Raji (cell line): ENCODE measurements around the gene PRLHR.

ENCODE experiments used
- POLR2A ChIP-seq: IDR thresholded peaks from 2 replicates; pipeline ENCODE4 v1.6.1; 2011; ENCODE audit warnings: low read depth, low read length, control low read depth; ENCODE audit not compliant: insufficient read depth

PRLHR gene

DNA sequence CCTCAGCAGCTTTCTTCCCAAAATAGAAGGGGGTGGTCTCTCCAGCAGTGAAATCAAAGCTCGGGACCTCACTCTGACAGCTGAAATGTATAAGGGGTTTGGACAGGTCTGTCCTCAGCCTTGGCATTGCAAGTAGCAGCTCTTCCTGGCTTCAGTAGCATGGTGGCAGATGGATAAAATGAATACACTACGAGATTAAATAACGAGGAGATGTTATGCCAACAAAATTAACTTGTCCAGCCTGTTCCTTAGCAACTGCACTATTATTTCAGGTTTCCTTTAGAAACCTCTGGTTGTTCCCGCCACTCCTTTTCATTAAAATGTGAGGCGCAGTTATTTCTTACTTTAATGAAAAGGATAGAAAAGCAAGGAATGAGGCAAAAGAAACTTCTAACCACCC lies 24.9 kb downstream of the PRLHR start:
- TF ChIP-seq POLR2A, result no peak

DNA sequence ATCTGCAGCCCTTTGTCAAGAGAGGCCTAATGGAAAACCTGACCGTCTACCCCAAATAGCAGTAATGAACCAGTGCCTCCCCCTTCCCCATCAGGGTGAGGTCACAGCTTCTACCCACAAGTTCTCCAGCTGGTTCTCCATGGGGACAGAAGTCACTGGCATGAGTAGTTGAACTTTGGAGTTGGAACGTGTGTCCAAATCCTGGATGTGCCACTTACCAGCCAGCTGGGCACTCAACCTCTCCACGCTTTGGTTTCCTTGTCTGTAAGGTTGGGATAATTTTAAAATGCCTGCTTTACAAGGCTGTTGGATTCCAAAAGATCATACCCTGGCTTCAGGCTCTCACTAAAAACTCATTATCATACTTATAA lies 25.6 kb downstream of the PRLHR start:
- TF ChIP-seq POLR2A, result no peak

- no peak for TF ChIP-seq POLR2A
Measured at GRCh38 chr10:118569241-118569881, 26.1 kb downstream of the PRLHR start.

DNA sequence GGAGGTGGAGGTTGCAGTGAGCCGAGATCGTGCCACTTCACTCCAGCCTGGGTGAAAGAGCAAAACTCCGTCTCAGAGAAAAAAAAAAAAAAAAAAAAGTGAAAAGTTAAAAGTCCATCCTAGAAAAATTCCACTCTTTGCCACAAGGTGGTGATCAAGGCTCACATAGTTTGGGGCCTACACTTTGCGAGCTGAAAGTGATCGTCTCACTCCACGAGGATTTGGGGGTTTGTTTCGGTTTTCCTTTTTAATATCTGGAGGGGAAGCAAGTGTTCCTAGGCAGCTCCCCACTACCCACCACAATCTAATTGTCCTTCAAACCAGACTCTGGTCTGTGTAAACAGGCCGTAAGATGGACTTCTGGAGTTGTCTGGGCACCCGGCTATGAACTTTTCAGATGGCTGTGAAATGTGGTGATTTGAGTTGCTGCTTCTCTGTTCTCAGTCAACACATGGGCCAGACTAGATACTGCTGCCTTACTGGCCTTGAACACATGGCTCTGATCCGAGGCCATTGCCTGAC lies 27.1 kb downstream of the PRLHR start:
- no peak for TF ChIP-seq POLR2A

GRCh38 chr10:118567701-118568248 lies 27.7 kb downstream of the PRLHR start:
- no peak for TF ChIP-seq POLR2A

- no peak for TF ChIP-seq POLR2A
Measured at GRCh38 chr10:118566911-118567310, 28.5 kb downstream of the PRLHR start.

GRCh38 chr10:118565301-118566075 lies 30.0 kb downstream of the PRLHR start:
- TF ChIP-seq POLR2A, result no peak

DNA sequence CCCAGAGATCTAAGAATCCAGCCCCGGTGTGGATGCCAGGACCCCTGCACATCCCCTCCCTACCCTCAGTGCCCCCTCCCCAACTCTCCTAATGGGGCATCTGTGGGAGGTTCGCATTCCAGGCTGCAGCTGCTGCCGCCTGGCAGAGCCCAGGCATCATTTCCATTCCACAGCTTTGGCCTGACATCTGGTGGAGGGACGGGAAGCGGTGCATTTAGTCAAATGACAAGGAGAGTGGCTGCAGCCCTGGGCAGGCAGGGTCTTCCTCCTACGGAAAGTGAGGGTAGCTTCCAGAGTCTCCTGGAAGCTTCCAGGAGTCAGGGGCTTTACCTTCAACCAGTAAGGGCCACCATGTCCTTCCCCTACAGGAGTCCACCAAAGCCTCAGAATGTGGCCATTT lies 30.8 kb downstream of the PRLHR start:
- no peak for TF ChIP-seq POLR2A

GRCh38 chr10:118564114-118564513 lies 31.3 kb downstream of the PRLHR start:
- no peak for TF ChIP-seq POLR2A

- TF ChIP-seq POLR2A, result no peak
Measured at GRCh38 chr10:118563373-118563890, 32.0 kb downstream of the PRLHR start.

GRCh38 chr10:118562851-118563250 lies 32.6 kb downstream of the PRLHR start:
- TF ChIP-seq POLR2A, result no peak

GRCh38 chr10:118557946-118558345 lies 37.5 kb downstream of the PRLHR start:
- no peak for TF ChIP-seq POLR2A

- TF ChIP-seq POLR2A, result no peak
Measured at GRCh38 chr10:118551535-118552100, 43.8 kb downstream of the PRLHR start.

GRCh38 chr10:118547282-118547681 lies 48.2 kb downstream of the PRLHR start:
- no peak for TF ChIP-seq POLR2A

DNA sequence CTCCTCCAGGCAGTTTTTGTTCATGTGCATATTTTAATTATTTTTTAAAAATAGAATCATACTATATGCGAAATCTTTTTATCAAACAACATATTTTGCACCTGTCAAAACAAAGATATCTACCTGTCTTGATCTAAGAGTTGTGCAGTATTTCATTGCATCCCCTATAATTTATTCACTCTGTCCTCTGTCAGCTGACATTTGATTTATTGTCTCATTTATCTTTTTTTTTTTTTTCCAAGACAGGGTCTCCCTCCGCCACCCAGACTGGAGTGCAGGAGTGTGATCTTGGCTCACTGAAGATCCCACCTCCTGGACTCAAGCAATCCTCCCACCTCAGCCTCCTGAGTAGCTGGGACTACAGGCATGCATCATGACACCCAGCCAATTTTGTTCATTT lies 49.0 kb downstream of the PRLHR start:
- no peak for TF ChIP-seq POLR2A

GRCh38 chr10:118545381-118545780 lies 50.1 kb downstream of the PRLHR start:
- no peak for TF ChIP-seq POLR2A
